ENCODE measurements around the gene TBC1D16.

DNA sequence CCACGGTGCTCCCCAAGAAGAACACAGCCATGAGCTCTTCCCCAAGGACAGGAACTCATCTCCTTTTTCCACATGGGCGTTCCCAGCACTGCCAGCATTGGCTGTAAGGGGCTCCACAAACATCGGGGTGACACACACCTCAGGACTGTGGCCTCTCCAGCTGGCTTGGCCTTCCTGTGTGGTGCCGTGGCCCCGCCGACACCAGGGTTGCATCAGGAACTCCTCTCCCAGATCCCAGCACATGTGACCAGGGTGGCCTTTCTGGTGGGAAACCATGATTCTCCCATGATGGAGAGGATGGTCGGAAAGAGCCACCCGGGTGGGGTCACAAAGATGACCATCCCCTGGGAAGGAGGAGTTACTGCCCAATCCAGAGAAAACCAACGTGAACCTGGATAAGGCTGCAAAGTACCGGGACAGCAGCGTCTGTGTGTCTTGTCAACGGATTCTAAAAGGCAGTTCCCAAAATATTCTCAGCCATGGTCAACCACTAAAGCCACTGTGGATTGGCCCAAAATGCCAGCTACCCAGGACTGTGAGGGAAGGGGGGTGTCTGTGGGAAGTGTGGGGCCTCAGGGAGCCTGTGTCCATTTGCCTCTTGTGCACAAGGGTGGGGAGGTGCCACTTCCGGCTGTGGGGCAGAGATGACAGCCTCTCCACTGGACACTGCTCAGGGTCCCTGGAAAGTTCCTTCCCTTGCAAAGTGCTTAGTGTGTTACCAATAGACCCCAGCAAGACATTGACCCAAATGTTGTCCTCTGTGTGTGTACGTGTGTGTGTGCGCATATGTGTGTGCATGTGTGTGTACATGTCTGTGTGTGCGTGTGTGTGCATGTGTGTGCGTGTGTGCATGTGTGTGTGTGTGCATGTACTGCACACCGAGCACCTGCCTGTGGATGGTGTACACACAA lies 118.4 kb downstream of the TBC1D16 start:
- TF ChIP-seq, protein P1, sequence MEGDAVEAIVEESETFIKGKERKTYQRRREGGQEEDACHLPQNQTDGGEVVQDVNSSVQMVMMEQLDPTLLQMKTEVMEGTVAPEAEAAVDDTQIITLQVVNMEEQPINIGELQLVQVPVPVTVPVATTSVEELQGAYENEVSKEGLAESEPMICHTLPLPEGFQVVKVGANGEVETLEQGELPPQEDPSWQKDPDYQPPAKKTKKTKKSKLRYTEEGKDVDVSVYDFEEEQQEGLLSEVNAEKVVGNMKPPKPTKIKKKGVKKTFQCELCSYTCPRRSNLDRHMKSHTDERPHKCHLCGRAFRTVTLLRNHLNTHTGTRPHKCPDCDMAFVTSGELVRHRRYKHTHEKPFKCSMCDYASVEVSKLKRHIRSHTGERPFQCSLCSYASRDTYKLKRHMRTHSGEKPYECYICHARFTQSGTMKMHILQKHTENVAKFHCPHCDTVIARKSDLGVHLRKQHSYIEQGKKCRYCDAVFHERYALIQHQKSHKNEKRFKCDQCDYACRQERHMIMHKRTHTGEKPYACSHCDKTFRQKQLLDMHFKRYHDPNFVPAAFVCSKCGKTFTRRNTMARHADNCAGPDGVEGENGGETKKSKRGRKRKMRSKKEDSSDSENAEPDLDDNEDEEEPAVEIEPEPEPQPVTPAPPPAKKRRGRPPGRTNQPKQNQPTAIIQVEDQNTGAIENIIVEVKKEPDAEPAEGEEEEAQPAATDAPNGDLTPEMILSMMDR (IDR thresholded peaks at IDR 0.05): no peak
- TF ChIP-seq POLR2A (IDR thresholded peaks at IDR 0.05): no peak

Measured in Peyer's patch (tissue), 4 donors.